ENCODE measurements around the gene APLP2. TPM values are rescaled to one million over a fixed set of nuclear protein-coding genes. Genes with fewer than 3 reads are reported as not detected.
A peak's percentile ranks its signal among the peaks of the same experiment; 100 is the strongest.
"Not testable (repeated sequence)": the region's sequence is repeated elsewhere in the genome, so short reads cannot be mapped to it uniquely, and the experiment has no call there.

The APLP2 gene
- total RNA-seq, 1 donor, result 278 TPM

GRCh38 chr11:130102301-130103249 lies 32.9 kb downstream of the APLP2 start:
- DNase-seq (ENCODE audit: low read depth), result no peak
- no peak for TF ChIP-seq CTCF (IDR thresholded peaks at IDR 0.05; ENCODE audit: insufficient read depth, low read depth, low read length)

GRCh38 chr11:130103296-130103814 lies 33.7 kb downstream of the APLP2 start:
- no peak for TF ChIP-seq CTCF (IDR thresholded peaks at IDR 0.05; ENCODE audit: insufficient read depth, low read depth, low read length)
- DNase-seq (ENCODE audit: low read depth), result peak; percentile 99
- no peak overlapping the region for H3K4me3 ChIP-seq (ENCODE audit: low read depth, low read length)

More at GRCh38 chr11:130102301-130103249, 32.9 kb downstream of the APLP2 start:
- H3K4me3 ChIP-seq (ENCODE audit: low read depth, low read length), result no peak overlapping the region

- H3K4me3 ChIP-seq (ENCODE audit: low read depth, low read length), result no peak overlapping the region
- TF ChIP-seq CTCF (IDR thresholded peaks at IDR 0.05; ENCODE audit: insufficient read depth, low read depth, low read length), result no peak
These were observed 36.7 kb downstream of the APLP2 start for GRCh38 chr11:130106381-130106780.

GRCh38 chr11:130108671-130109070 lies 39.0 kb downstream of the APLP2 start:
- not testable (repeated sequence) for H3K4me3 ChIP-seq (ENCODE audit: low read depth, low read length); DNase-seq (ENCODE audit: low read depth)

More at GRCh38 chr11:130106381-130106780, 36.7 kb downstream of the APLP2 start:
- no peak for DNase-seq (ENCODE audit: low read depth)

GRCh38 chr11:130109386-130109785 lies 39.7 kb downstream of the APLP2 start:
- no peak overlapping the region for H3K4me3 ChIP-seq (ENCODE audit: low read depth, low read length)
- DNase-seq (ENCODE audit: low read depth), result no peak
- no peak for TF ChIP-seq CTCF (IDR thresholded peaks at IDR 0.05; ENCODE audit: insufficient read depth, low read depth, low read length)

- H3K4me3 ChIP-seq (ENCODE audit: low read depth, low read length), result no peak overlapping the region
- TF ChIP-seq CTCF (IDR thresholded peaks at IDR 0.05; ENCODE audit: insufficient read depth, low read depth, low read length), result no peak
- DNase-seq (ENCODE audit: low read depth), result no peak
These were observed 40.8 kb downstream of the APLP2 start for GRCh38 chr11:130110339-130111108.

Data from fibroblast of villous mesenchyme (primary cell).